Osteoblast (primary cell): ENCODE measurements around the gene DMRTC2. TPM values are rescaled to one million over a fixed set of nuclear protein-coding genes. Genes with fewer than 3 reads are reported as not detected.

Experiments used
- DNase-seq: peaks from one replicate; pipeline ENCODE4 v3.0.0; 2011; ENCODE audit warnings: low spot score, mixed read lengths; ENCODE audit not compliant: insufficient read length; ENCODE audit errors: missing footprints
- H2AFZ ChIP-seq: 2 replicates; pipeline ENCODE4 v1.6.0; 2011; ENCODE audit warnings: mild to moderate bottlenecking, low read length
- H3K27ac ChIP-seq: 2 replicates; pipeline ENCODE4 v1.5.1; 2011; ENCODE audit warnings: mild to moderate bottlenecking, low read depth, low read length, moderate library complexity
- H3K27me3 ChIP-seq: 2 replicates; pipeline ENCODE4 v1.6.0; 2012; ENCODE audit warnings: mild to moderate bottlenecking, control low read depth, inconsistent platforms, low read length, moderate library complexity; ENCODE audit not compliant: insufficient read depth
- H3K36me3 ChIP-seq: 2 replicates; pipeline ENCODE4 v1.5.1; 2011; ENCODE audit warnings: mild to moderate bottlenecking, low read length, control low read depth, moderate library complexity; ENCODE audit not compliant: insufficient read depth
- H3K4me1 ChIP-seq: 2 replicates; pipeline ENCODE4 v1.5.1; 2011; ENCODE audit warnings: mild to moderate bottlenecking, low read length, control low read depth, moderate library complexity; ENCODE audit not compliant: insufficient read depth
- H3K4me2 ChIP-seq: 2 replicates; pipeline ENCODE4 v1.6.0; 2011; ENCODE audit warnings: mild to moderate bottlenecking, low read length; ENCODE audit not compliant: insufficient read depth
- H3K4me3 ChIP-seq: fragments of 200-600 bp; sonication (generic); 3 replicates; pipeline ENCODE4 v1.5.1; 2012; ENCODE audit warnings: mild to moderate bottlenecking, low read length, inconsistent platforms; ENCODE audit not compliant: insufficient read depth
- H3K79me2 ChIP-seq: 2 replicates; pipeline ENCODE4 v1.6.0; 2012; ENCODE audit warnings: mild to moderate bottlenecking, low read length, control low read depth, inconsistent platforms; ENCODE audit not compliant: insufficient read depth
- H3K9me3 ChIP-seq: 2 replicates; pipeline ENCODE4 v1.5.1; 2011; ENCODE audit warnings: low read depth, low read length, control low read depth
- H4K20me1 ChIP-seq: 2 replicates; pipeline ENCODE4 v1.6.0; 2012; ENCODE audit warnings: mild to moderate bottlenecking, low read length, control low read depth; ENCODE audit not compliant: insufficient read depth
- total RNA-seq: library from RNA; depleted of rRNA; stranded (reverse); fragments of >200 nt; gene quantifications from 2 replicates; pipeline ENCODE4 v1.2.3, GENCODE V29; 2012
- TF ChIP-seq, protein P1 (sequence below): IDR thresholded peaks from 2 replicates; pipeline ENCODE4 v1.5.1; 2011; ENCODE audit warnings: mild to moderate bottlenecking, low read depth, low read length, moderate library complexity; ENCODE audit errors: extremely low read depth

The DMRTC2 gene
- total RNA-seq, 1 donor, result not detected

DNA sequence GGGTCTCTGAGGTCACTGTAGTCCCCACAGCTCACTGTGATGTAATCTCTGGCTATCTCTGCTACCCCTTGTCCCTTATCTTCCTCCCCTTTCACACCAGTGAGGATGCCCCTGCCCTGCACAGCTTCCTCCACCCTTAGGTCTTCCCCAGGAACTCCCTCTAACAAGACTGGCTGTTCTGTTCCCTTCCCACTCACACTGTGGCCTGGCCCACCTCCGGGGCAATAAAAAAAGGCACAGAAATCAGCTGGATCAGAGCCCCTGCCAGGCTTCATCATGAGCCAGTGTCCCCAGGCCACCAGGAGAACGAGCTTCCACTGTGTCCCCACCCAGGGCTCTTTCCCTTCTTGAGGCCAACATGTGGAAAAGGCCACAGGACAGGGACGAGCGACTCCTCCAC, 43.8 kb upstream of the DMRTC2 start:
- no peak for DNase-seq
- no peaks in the 10 kb centered on the region for H3K79me2 ChIP-seq
- no peak overlapping the region for H3K4me2 ChIP-seq
- no peaks in the 10 kb centered on the region for H3K4me1 ChIP-seq
- H3K27me3 ChIP-seq, result no peaks in the 10 kb centered on the region
- no peak overlapping the region for H2AFZ ChIP-seq
- no peaks in the 10 kb centered on the region for H3K36me3 ChIP-seq
- no peak overlapping the region for H3K27ac ChIP-seq
- no peaks in the 10 kb centered on the region for H3K9me3 ChIP-seq
- H4K20me1 ChIP-seq, result no peaks in the 10 kb centered on the region
- H3K4me3 ChIP-seq, result no peak overlapping the region
- TF ChIP-seq, protein P1, sequence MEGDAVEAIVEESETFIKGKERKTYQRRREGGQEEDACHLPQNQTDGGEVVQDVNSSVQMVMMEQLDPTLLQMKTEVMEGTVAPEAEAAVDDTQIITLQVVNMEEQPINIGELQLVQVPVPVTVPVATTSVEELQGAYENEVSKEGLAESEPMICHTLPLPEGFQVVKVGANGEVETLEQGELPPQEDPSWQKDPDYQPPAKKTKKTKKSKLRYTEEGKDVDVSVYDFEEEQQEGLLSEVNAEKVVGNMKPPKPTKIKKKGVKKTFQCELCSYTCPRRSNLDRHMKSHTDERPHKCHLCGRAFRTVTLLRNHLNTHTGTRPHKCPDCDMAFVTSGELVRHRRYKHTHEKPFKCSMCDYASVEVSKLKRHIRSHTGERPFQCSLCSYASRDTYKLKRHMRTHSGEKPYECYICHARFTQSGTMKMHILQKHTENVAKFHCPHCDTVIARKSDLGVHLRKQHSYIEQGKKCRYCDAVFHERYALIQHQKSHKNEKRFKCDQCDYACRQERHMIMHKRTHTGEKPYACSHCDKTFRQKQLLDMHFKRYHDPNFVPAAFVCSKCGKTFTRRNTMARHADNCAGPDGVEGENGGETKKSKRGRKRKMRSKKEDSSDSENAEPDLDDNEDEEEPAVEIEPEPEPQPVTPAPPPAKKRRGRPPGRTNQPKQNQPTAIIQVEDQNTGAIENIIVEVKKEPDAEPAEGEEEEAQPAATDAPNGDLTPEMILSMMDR, result no peak

DNA sequence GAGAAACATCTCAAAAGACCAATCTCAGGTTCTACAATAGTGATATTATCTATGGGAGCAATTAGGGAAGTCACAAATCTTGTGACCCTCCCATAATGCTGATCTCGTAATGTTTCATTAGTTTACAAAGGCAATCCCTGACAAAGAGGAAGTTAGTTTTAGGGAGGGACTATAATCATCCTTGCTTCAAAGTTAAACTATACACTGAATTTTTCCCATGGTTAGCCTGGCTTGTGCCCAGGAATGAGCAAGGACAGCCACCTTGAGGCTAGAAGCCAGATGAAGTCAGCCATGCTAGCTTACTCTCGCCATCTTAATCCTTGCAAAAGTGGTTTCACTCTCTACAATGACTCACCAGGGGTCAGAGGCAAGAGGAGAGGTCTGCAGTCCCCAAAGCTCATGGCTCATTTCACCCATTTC, 43.0 kb upstream of the DMRTC2 start:
- Histone ChIP-seq H3K27ac (no peak overlapping the region), H3K27me3 (no peaks in the 10 kb centered on the region), H4K20me1 (no peaks in the 10 kb centered on the region), H3K9me3 (no peaks in the 10 kb centered on the region), H3K4me1 (no peaks in the 10 kb centered on the region), H3K4me3 (no peak overlapping the region), H3K36me3 (no peaks in the 10 kb centered on the region), H3K79me2 (no peaks in the 10 kb centered on the region), H3K4me2 (no peak overlapping the region), H2AFZ (no peak overlapping the region)
- no peak for DNase-seq
- TF ChIP-seq, protein P1, result no peak

DNA sequence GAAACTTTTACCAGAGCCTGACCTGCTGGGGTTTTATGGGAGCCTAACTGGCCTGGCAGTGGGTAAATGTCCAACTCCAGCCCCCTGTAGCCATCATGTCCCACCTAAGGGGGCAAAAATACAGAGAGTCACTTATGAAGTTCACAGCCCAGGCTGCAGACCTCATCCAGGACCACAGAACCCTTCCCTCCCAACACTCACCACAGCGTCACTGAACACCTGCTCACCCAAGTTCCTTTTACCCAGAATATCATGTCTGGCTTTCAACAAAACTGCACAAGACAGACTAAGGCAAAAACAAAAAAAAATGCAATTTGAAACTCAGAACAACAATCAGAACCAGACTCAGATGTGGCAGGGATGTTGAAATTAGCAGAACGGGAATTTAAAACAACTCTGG, 42.1 kb upstream of the DMRTC2 start:
- H2AFZ ChIP-seq, result no peak overlapping the region
- H3K4me3 ChIP-seq, result no peak overlapping the region
- TF ChIP-seq, protein P1, result no peak
- H3K79me2 ChIP-seq, result no peaks in the 10 kb centered on the region
- no peak overlapping the region for H3K27ac ChIP-seq
- H3K4me2 ChIP-seq, result no peak overlapping the region
- H3K36me3 ChIP-seq, result no peaks in the 10 kb centered on the region
- H3K9me3 ChIP-seq, result no peaks in the 10 kb centered on the region
- H3K4me1 ChIP-seq, result no peaks in the 10 kb centered on the region
- no peaks in the 10 kb centered on the region for H3K27me3 ChIP-seq
- DNase-seq, result no peak
- no peaks in the 10 kb centered on the region for H4K20me1 ChIP-seq

DNA sequence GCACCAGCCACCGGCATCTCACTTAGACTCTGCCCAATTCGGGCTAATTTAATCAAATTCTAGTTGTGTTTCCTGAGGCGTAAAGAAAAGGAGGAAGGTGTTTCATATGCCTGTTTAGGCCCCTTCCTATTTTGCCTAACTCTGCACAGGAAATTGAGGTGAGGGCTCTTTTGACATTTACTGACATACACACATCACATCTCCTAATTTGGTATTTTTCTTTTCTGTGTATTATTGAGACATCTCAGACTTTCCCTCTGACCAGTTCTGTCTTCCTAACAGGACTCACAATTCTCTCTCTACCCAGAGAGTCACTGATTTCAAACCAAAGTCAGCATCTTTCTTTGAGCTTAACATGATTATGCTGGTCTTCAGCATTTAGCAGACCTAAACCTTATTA, 40.5 kb upstream of the DMRTC2 start:
- Histone ChIP-seq H3K27me3 (no peaks in the 10 kb centered on the region), H3K4me2 (no peak overlapping the region), H3K4me1 (no peaks in the 10 kb centered on the region), H3K9me3 (no peaks in the 10 kb centered on the region), H4K20me1 (no peaks in the 10 kb centered on the region), H2AFZ (no peak overlapping the region), H3K27ac (no peak overlapping the region), H3K4me3 (no peak overlapping the region), H3K36me3 (no peaks in the 10 kb centered on the region), H3K79me2 (no peaks in the 10 kb centered on the region)
- no peak for DNase-seq
- TF ChIP-seq, protein P1, result no peak
